ENCODE data around the gene LRRC56. TPM values are rescaled to one million over a fixed set of nuclear protein-coding genes. Genes with fewer than 3 reads are reported as not detected.

The LRRC56 gene
- total RNA-seq, 2 donors from 2014 or later, result 1.9 to 9.1 TPM

GRCh38 chr11:584287-584686 is 47.0 kb downstream of the LRRC56 start:
- WGBS, result 94% methylated on average over 10 of the region's 10 CpGs
- Histone ChIP-seq H3K27ac (no peak overlapping the region), H3K9me3 (no peaks in the 10 kb centered on the region), H3K4me3 (no peak overlapping the region), H3K27me3 (replicated peaks; ENCODE audit: insufficient read depth) (no peaks in the 10 kb centered on the region), H3K4me1 (replicated peaks) (no peaks in the 10 kb centered on the region), H3K36me3 (peaks cover 4 to 24% of the 10 kb centered on the region in 2 donors)
- DNase-seq (ENCODE audit: low spot score), result no peak
- TF ChIP-seq POLR2A (IDR thresholded peaks at IDR 0.05) (no peak), CTCF (IDR thresholded peaks at IDR 0.05) (no peak)
- intact Hi-C loops (cut with DNase I), result no loop called here

GRCh38 chr11:586376-587316 is 49.3 kb downstream of the LRRC56 start:
- Histone ChIP-seq H3K36me3 (peaks cover 4 to 28% of the 10 kb centered on the region in 2 donors), H3K4me3 (no peak overlapping the region), H3K27me3 (replicated peaks; ENCODE audit: insufficient read depth) (no peaks in the 10 kb centered on the region), H3K4me1 (replicated peaks) (no peaks in the 10 kb centered on the region), H3K9me3 (no peaks in the 10 kb centered on the region), H3K27ac (no peak overlapping the region)
- DNase-seq (ENCODE audit: low spot score), result no peak
- intact Hi-C loops (cut with DNase I), result no loop called here
- no peak for TF ChIP-seq POLR2AphosphoS5 (IDR thresholded peaks at IDR 0.05)
- no peak for TF ChIP-seq POLR2A (IDR thresholded peaks at IDR 0.05)
- TF ChIP-seq CTCF (IDR thresholded peaks at IDR 0.05), result no peak
- WGBS, result 83% methylated on average over 27 of the region's 32 CpGs

- intact Hi-C loops (cut with DNase I), result no loop called here
- no peaks in the 10 kb centered on the region for H3K9me3 ChIP-seq
- WGBS, result 88% methylated on average over 8 of the region's 8 CpGs
- no peak for TF ChIP-seq POLR2A (IDR thresholded peaks at IDR 0.05)
- no peak for TF ChIP-seq POLR2AphosphoS5 (IDR thresholded peaks at IDR 0.05)
- no peak for TF ChIP-seq CTCF (IDR thresholded peaks at IDR 0.05)
- no peak overlapping the region for H3K27ac ChIP-seq
- peaks cover 7 to 29% of the 10 kb centered on the region in 2 donors for H3K36me3 ChIP-seq
- H3K4me1 ChIP-seq (replicated peaks), result no peaks in the 10 kb centered on the region
- DNase-seq (ENCODE audit: low spot score), result no peak
- no peaks in the 10 kb centered on the region for H3K27me3 ChIP-seq (replicated peaks; ENCODE audit: insufficient read depth)
- no peak overlapping the region for H3K4me3 ChIP-seq
Observed at GRCh38 chr11:587546-587945, 50.2 kb downstream of the LRRC56 start.

- intact Hi-C loops (cut with DNase I), result no loop called here
- Histone ChIP-seq H3K36me3 (peaks cover 12 to 27% of the 10 kb centered on the region in 2 donors), H3K27me3 (replicated peaks; ENCODE audit: insufficient read depth) (no peaks in the 10 kb centered on the region), H3K9me3 (no peaks in the 10 kb centered on the region), H3K4me3 (no peak overlapping the region), H3K27ac (no peak overlapping the region), H3K4me1 (replicated peaks) (no peaks in the 10 kb centered on the region)
- no peak for TF ChIP-seq POLR2A (IDR thresholded peaks at IDR 0.05)
- no peak for TF ChIP-seq POLR2AphosphoS5 (IDR thresholded peaks at IDR 0.05)
- no peak for TF ChIP-seq CTCF (IDR thresholded peaks at IDR 0.05)
- 75% methylated on average over 6 of the region's 6 CpGs for WGBS
- no peak for DNase-seq (ENCODE audit: low spot score)
Observed at GRCh38 chr11:587978-588380, 50.7 kb downstream of the LRRC56 start.

GRCh38 chr11:589798-590197 is 52.5 kb downstream of the LRRC56 start:
- Histone ChIP-seq H3K9me3 (no peaks in the 10 kb centered on the region), H3K4me1 (replicated peaks) (no peaks in the 10 kb centered on the region), H3K36me3 (peaks cover 9 to 31% of the 10 kb centered on the region in 2 donors), H3K27me3 (replicated peaks; ENCODE audit: insufficient read depth) (no peaks in the 10 kb centered on the region), H3K4me3 (no peak overlapping the region), H3K27ac (no peak overlapping the region)
- WGBS, result 90% methylated on average over 26 of the region's 26 CpGs
- intact Hi-C loops (cut with DNase I), result no loop called here
- DNase-seq (ENCODE audit: low spot score), result no peak
- TF ChIP-seq POLR2A (IDR thresholded peaks at IDR 0.05), result no peak
- TF ChIP-seq CTCF (IDR thresholded peaks at IDR 0.05), result no peak
- TF ChIP-seq POLR2AphosphoS5 (IDR thresholded peaks at IDR 0.05), result no peak
